ENCODE results near the gene RFX3.
A peak's percentile ranks its signal among the peaks of the same experiment; 100 is the strongest.

The RFX3 gene

GRCh38 chr9:3240656-3241268, 285.0 kb downstream of the RFX3 start:
- Histone ChIP-seq H3K4me3 (ENCODE audit: low read length) (no peak overlapping the region), H3K27me3 (ENCODE audit: control insufficient read depth, low read length) (no peaks in the 10 kb centered on the region), H3K4me2 (ENCODE audit: low read length) (no peak overlapping the region), H3F3A (ENCODE audit: control insufficient read depth, insufficient read depth) (no peaks in the 10 kb centered on the region), H3K9me3 (ENCODE audit: control insufficient read depth, insufficient read depth, low read length) (no peaks in the 10 kb centered on the region), H3K36me3 (ENCODE audit: control insufficient read depth, low read length) (no peaks in the 10 kb centered on the region), H4K20me1 (ENCODE audit: control insufficient read depth, insufficient read depth, low read depth, low read length) (no peaks in the 10 kb centered on the region), H3K27ac (ENCODE audit: low read depth, low read length) (no peak overlapping the region), H3K4me1 (ENCODE audit: control insufficient read depth, low read length) (no peaks in the 10 kb centered on the region), H3K9me2 (replicated peaks; ENCODE audit: control insufficient read depth, low read length) (no peaks in the 10 kb centered on the region), H3K79me2 (ENCODE audit: control insufficient read depth, low read length) (no peaks in the 10 kb centered on the region)
- TF ChIP-seq EZH2phosphoT487 (IDR thresholded peaks at IDR 0.05; ENCODE audit: borderline replicate concordance, low read length) (no peak), CTCF (IDR thresholded peaks at IDR 0.05; ENCODE audit: low read depth, low read length, poor library complexity, severe bottlenecking) (peak; percentile 84)

- TF ChIP-seq EZH2phosphoT487 (IDR thresholded peaks at IDR 0.05; ENCODE audit: borderline replicate concordance, low read length) (no peak), CTCF (IDR thresholded peaks at IDR 0.05; ENCODE audit: low read depth, low read length, poor library complexity, severe bottlenecking) (no peak)
Observed at GRCh38 chr9:3239240-3239639, 286.6 kb downstream of the RFX3 start.

GRCh38 chr9:3238236-3238635, 287.6 kb downstream of the RFX3 start:
- Histone ChIP-seq H3K4me2 (ENCODE audit: low read length) (no peak overlapping the region), H3K36me3 (ENCODE audit: control insufficient read depth, low read length) (no peaks in the 10 kb centered on the region), H3K4me1 (ENCODE audit: control insufficient read depth, low read length) (no peaks in the 10 kb centered on the region), H3K27ac (ENCODE audit: low read depth, low read length) (no peak overlapping the region), H3K27me3 (ENCODE audit: control insufficient read depth, low read length) (no peaks in the 10 kb centered on the region), H3K79me2 (ENCODE audit: control insufficient read depth, low read length) (no peaks in the 10 kb centered on the region), H3K4me3 (ENCODE audit: low read length) (no peak overlapping the region), H3K9me2 (replicated peaks; ENCODE audit: control insufficient read depth, low read length) (no peaks in the 10 kb centered on the region), H3K9me3 (ENCODE audit: control insufficient read depth, insufficient read depth, low read length) (no peaks in the 10 kb centered on the region), H4K20me1 (ENCODE audit: control insufficient read depth, insufficient read depth, low read depth, low read length) (no peaks in the 10 kb centered on the region), H3F3A (ENCODE audit: control insufficient read depth, insufficient read depth) (no peaks in the 10 kb centered on the region)
- TF ChIP-seq CTCF (IDR thresholded peaks at IDR 0.05; ENCODE audit: low read depth, low read length, poor library complexity, severe bottlenecking): no peak
- TF ChIP-seq EZH2phosphoT487 (IDR thresholded peaks at IDR 0.05; ENCODE audit: borderline replicate concordance, low read length): no peak

More at GRCh38 chr9:3239240-3239639, 286.6 kb downstream of the RFX3 start:
- Histone ChIP-seq H3K36me3 (ENCODE audit: control insufficient read depth, low read length) (no peaks in the 10 kb centered on the region), H3K27ac (ENCODE audit: low read depth, low read length) (no peak overlapping the region), H3K9me3 (ENCODE audit: control insufficient read depth, insufficient read depth, low read length) (no peaks in the 10 kb centered on the region), H3K9me2 (replicated peaks; ENCODE audit: control insufficient read depth, low read length) (no peaks in the 10 kb centered on the region), H3F3A (ENCODE audit: control insufficient read depth, insufficient read depth) (no peaks in the 10 kb centered on the region), H4K20me1 (ENCODE audit: control insufficient read depth, insufficient read depth, low read depth, low read length) (no peaks in the 10 kb centered on the region), H3K4me1 (ENCODE audit: control insufficient read depth, low read length) (no peaks in the 10 kb centered on the region), H3K79me2 (ENCODE audit: control insufficient read depth, low read length) (no peaks in the 10 kb centered on the region), H3K4me2 (ENCODE audit: low read length) (no peak overlapping the region), H3K4me3 (ENCODE audit: low read length) (no peak overlapping the region), H3K27me3 (ENCODE audit: control insufficient read depth, low read length) (no peaks in the 10 kb centered on the region)

Data from DOHH2 (cell line).